HepG2 (cell line): ENCODE results near the gene ARMH4. TPM values are rescaled to one million over a fixed set of nuclear protein-coding genes. Genes with fewer than 3 reads are reported as not detected.

Experiments used
- ATAC-seq: fragments of 200-7000 bp; cut with Tn5 transposase; 3 replicates; pipeline ENCODE4 v1.9.1; 2020; ENCODE audit warnings: mild to moderate bottlenecking, moderate library complexity
- BruUV-seq: library from RNA; stranded (reverse); fragments of 400-500 nt; replicated peaks from 2 replicates; lab custom pipeline; 2021; lab: Mats Ljungman, UMichigan
- CTCF ChIA-PET: fragments of 300-600 bp; formaldehyde crosslinking; extraction: SDS; loops from one replicate; lab custom pipeline; 2021; ENCODE audit warnings: low total read pairs, inconsistent platforms, low intra/inter-chr PET ratio; lab: Yijun Ruan, JAX
- POLR2A ChIA-PET: fragments of 350-600 bp; sonication (Branson Sonifier 250); formaldehyde crosslinking; loops from one replicate; lab custom pipeline; 2020; ENCODE audit warnings: antibody characterized with exemption, inconsistent platforms; lab: Yijun Ruan, JAX
- DNase-seq: peaks from one replicate; pipeline ENCODE4 v3.0.0-alpha.2; 2015; ENCODE audit warnings: low spot score
- FAIRE-seq: peaks from 3 replicates; lab custom pipeline; 2011; peaks lifted over from hg19 to GRCh38; lab: Jason Lieb, UNC
- H2AFZ ChIP-seq: one replicate; pipeline ENCODE4 v1.6.1; 2011; ENCODE audit warnings: low read length, inconsistent platforms
- H3K27ac ChIP-seq: fragments of 300-600 bp; 3 replicates; pipeline ENCODE4 v1.8.0; 2011; ENCODE audit warnings: mixed run types, mild to moderate bottlenecking, mixed read lengths, low read length, inconsistent platforms; ENCODE audit not compliant: insufficient read depth; ENCODE audit errors: extremely low read length
- H3K27me3 ChIP-seq, 2 experiments: fragments of 200-600 bp in 1 of 2; 2 replicates in 1 of 2; 3 replicates in 1 of 2; pipeline versions ENCODE4 v1.6.0 to v1.8.0; 2011; ENCODE audit warnings: low read length in 2 of 2, mild to moderate bottlenecking in 2 of 2, moderate library complexity in 2 of 2, inconsistent platforms in 1 of 2; ENCODE audit not compliant: insufficient read depth in 2 of 2, control insufficient read depth in 1 of 2
- H3K36me3 ChIP-seq, 2 experiments: fragments of 200-600 bp in 1 of 2; replicated peaks in 1 of 2; 2 replicates in 1 of 2; 3 replicates in 1 of 2; pipeline versions ENCODE4 v1.5.1 to v1.8.0; 2011; ENCODE audit warnings: low read length in 2 of 2, inconsistent platforms in 1 of 2; ENCODE audit not compliant: insufficient read depth in 2 of 2, control insufficient read depth in 1 of 2
- H3K4me1 ChIP-seq: 2 replicates; pipeline ENCODE4 v1.5.1; 2012; ENCODE audit warnings: low read length, inconsistent platforms; ENCODE audit not compliant: insufficient read depth
- H3K4me2 ChIP-seq: 2 replicates; pipeline ENCODE4 v1.6.0; 2011; ENCODE audit warnings: low read depth, low read length, inconsistent platforms
- H3K4me3 ChIP-seq, 3 experiments: fragments of 200-600 bp in 1 of 3; sonication (generic), shearing (Covaris generic) in 1 of 3; replicated peaks in 1 of 3; 2 replicates each; pipeline ENCODE4 v1.5.1; 2011 to 2016; ENCODE audit warnings: low read length in 3 of 3, inconsistent platforms in 2 of 3, low read depth in 2 of 3, mild to moderate bottlenecking in 2 of 3, control low read depth in 1 of 3, mixed read lengths in 1 of 3; ENCODE audit not compliant: insufficient read depth in 1 of 3
- H3K79me2 ChIP-seq: one replicate; pipeline ENCODE4 v1.6.1; 2011; ENCODE audit warnings: low read length, inconsistent platforms; ENCODE audit not compliant: insufficient read depth
- H3K9ac ChIP-seq: 2 replicates; pipeline ENCODE4 v1.6.0; 2011; ENCODE audit warnings: mild to moderate bottlenecking, low read depth, low read length, inconsistent platforms; ENCODE audit not compliant: insufficient read depth
- H3K9me3 ChIP-seq: 2 replicates; pipeline ENCODE4 v1.5.1; 2012; ENCODE audit warnings: mild to moderate bottlenecking, low read length
- H4K20me1 ChIP-seq: 2 replicates; pipeline ENCODE4 v1.6.0; 2011; ENCODE audit warnings: inconsistent platforms, mild to moderate bottlenecking, low read length, moderate library complexity; ENCODE audit not compliant: insufficient read depth
- MTF2 ChIP-seq: sonication (generic); formaldehyde crosslinking; IDR thresholded peaks from 2 replicates; pipeline ENCODE4 v1.5.0; 2020; ENCODE audit warnings: missing genetic modification reagents, borderline replicate concordance
- ZNF124 ChIP-seq: sonication (generic); formaldehyde crosslinking; IDR thresholded peaks from 2 replicates; pipeline ENCODE4 v1.4.0; 2020; ENCODE audit warnings: missing genetic modification reagents
- ZNF550 ChIP-seq: sonication (generic); formaldehyde crosslinking; IDR thresholded peaks from 2 replicates; pipeline ENCODE4 v1.4.0; 2020; ENCODE audit warnings: mild to moderate bottlenecking, missing genetic modification reagents, borderline replicate concordance
- ZNF746 ChIP-seq: sonication (generic); formaldehyde crosslinking; IDR thresholded peaks from 2 replicates; pipeline ENCODE4 v1.8.0; 2022; ENCODE audit warnings: mild to moderate bottlenecking, missing genetic modification reagents
- WGBS: methylation state at CpG from one replicate; pipeline ENCODE4 v1.1.6; 2017; ENCODE audit warnings: low lambda C conversion rate; 5-methylcytosine and 5-hydroxymethylcytosine counted together
- in situ Hi-C: cut with HindIII; loops from 2 replicates; pipeline ENCODE4 v1.10.0; 2017; ENCODE audit warnings: low pct_unique_long_range_greater_than_20kb; ENCODE audit not compliant: extremely low pct_ligation_motif_present
- intact Hi-C: fragments of 100-400 bp; cut with micrococcal nuclease; formaldehyde crosslinking; loops from one replicate; pipeline ENCODE4 v1.10.0; 2022; ENCODE audit not compliant: unreplicated experiment
- polyA plus RNA-seq, 8 experiments: library from polyadenylated mRNA; depleted of rRNA in 3 of 8; stranded (reverse) in 7 of 8; unstranded in 1 of 8; fragments of >200 nt; fragmentation: Illumina TruSeq in 4 of 8; extraction: Trizol in 4 of 8; gene quantifications; 2 replicates each; pipeline versions ENCODE4 v1.2.1 to v1.2.3, GENCODE V29; 2011 to 2016; ENCODE audit warnings: low read depth in 4 of 8, missing spikeins in 1 of 8, mixed read lengths in 1 of 8; ENCODE audit not compliant: insufficient read depth in 1 of 8
- total RNA-seq, 5 experiments: library from RNA; depleted of rRNA; stranded (reverse); fragments of >200 nt; fragmentation: Illumina TruSeq; extraction: Trizol; gene quantifications; 2 replicates each; pipeline ENCODE4 v1.2.3, GENCODE V29; 2016; ENCODE audit warnings: low read depth in 1 of 5
- TF ChIP-seq, protein P1 (sequence below): sonication (generic); formaldehyde crosslinking; IDR thresholded peaks from 2 replicates; pipeline ENCODE4 v1.5.0; 2020; ENCODE audit warnings: mild to moderate bottlenecking, missing genetic modification reagents, moderate library complexity
- TF ChIP-seq, protein P2 (sequence below): sonication (generic); formaldehyde crosslinking; IDR thresholded peaks from 2 replicates; pipeline ENCODE4 v1.5.1; 2020; ENCODE audit warnings: mild to moderate bottlenecking, missing genetic modification reagents, moderate library complexity
- TF ChIP-seq, protein P3 (sequence below): sonication (generic); formaldehyde crosslinking; IDR thresholded peaks from 2 replicates; pipeline ENCODE4 v1.8.0; 2022; ENCODE audit warnings: mild to moderate bottlenecking, missing genetic modification reagents
- TF ChIP-seq, protein P4 (sequence below): sonication (generic); formaldehyde crosslinking; IDR thresholded peaks from 2 replicates; pipeline ENCODE4 v1.5.0; 2020; ENCODE audit warnings: missing genetic modification reagents
- TF ChIP-seq, protein P5 (sequence below): sonication (generic); formaldehyde crosslinking; IDR thresholded peaks from 2 replicates; pipeline ENCODE4 v1.5.1; 2020; ENCODE audit warnings: mild to moderate bottlenecking, missing genetic modification reagents

The ARMH4 gene
- total and polyA plus RNA-seq, 2 of the 13 experiments (the other 11 are each of a cell fraction or from before 2014, with no cell fraction given) = 0.02 to 0.18 TPM

DNA sequence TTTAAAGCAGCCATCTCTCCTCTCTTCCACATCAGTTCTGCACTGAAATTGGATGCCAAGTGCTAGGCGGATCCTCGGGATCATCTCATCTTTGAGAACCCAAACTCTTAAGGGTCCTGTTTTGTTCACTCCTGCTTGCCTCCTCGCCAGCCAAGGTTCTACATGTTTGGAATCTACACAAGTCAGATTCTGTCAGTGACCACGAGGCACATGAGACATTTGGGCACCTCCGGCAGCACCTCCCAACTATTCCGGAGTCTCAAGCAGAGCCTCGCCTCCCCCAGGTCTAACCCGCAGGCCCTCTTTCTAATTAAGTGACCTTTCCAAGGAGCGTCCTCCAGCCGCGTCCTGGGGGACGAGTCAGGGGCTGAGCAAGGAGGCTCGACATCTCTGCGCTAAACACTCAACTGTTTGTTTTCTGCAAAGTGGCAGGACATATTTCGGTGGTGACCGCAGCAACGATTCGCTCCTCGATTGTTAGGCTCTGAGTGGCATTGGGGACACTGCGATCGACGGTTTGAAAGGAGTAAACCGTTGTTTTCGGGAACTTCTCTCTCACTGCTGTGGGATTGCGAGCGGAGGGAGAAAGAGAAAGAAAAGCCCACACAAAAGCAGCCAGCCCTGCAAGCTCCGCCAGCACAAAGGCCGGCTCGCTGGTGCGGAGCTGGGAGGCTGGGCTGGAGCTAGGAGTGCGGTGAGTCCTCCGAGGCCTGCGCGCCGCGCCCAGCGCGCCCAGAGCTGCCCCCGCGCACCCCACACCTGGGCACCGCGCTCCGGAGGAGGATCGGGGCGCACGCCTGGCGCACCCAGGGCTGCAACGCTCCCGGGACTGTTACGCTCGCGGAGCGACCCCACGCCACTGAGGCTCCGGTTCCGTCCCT lies 640 bp downstream of the ARMH4 start:
- ATAC-seq (peak; percentile 80), FAIRE-seq (no peak), DNase-seq (peak; percentile 7)
- in situ Hi-C loops = no loop called here
- H3K4me1 ChIP-seq = peaks cover 9% of the 10 kb centered on the region
- CTCF ChIA-PET = no interaction called here
- H3K27ac ChIP-seq = no peak overlapping the region
- H3K4me3 ChIP-seq = peak overlapping the region; percentile 47 to 69 (median 67)
- BruUV-seq = no TSS peak
- peak overlapping the region; percentile 94 for H3K4me2 ChIP-seq
- intact Hi-C loops = no loop called here
- peaks cover 1 to 29% of the 10 kb centered on the region in 2 experiments; a peak in 4 of 5 replicates for H3K27me3 ChIP-seq
- no peaks in the 10 kb centered on the region for H3K9me3 ChIP-seq
- H3K9ac ChIP-seq = peak overlapping the region; percentile 18; the same call in 1 of the 2 replicates
- H3K79me2 ChIP-seq = no peaks in the 10 kb centered on the region
- H2AFZ ChIP-seq = no peak overlapping the region
- no peaks in the 10 kb centered on the region for H3K36me3 ChIP-seq
- WGBS = 10% methylated on average over 13 of the region's 56 CpGs
- no peaks in the 10 kb centered on the region for H4K20me1 ChIP-seq
- POLR2A ChIA-PET = no interaction called here
- TF ChIP-seq, protein P1, sequence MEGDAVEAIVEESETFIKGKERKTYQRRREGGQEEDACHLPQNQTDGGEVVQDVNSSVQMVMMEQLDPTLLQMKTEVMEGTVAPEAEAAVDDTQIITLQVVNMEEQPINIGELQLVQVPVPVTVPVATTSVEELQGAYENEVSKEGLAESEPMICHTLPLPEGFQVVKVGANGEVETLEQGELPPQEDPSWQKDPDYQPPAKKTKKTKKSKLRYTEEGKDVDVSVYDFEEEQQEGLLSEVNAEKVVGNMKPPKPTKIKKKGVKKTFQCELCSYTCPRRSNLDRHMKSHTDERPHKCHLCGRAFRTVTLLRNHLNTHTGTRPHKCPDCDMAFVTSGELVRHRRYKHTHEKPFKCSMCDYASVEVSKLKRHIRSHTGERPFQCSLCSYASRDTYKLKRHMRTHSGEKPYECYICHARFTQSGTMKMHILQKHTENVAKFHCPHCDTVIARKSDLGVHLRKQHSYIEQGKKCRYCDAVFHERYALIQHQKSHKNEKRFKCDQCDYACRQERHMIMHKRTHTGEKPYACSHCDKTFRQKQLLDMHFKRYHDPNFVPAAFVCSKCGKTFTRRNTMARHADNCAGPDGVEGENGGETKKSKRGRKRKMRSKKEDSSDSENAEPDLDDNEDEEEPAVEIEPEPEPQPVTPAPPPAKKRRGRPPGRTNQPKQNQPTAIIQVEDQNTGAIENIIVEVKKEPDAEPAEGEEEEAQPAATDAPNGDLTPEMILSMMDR (CRISPR knock-in tag) = no peak
- TF ChIP-seq MTF2 (CRISPR knock-in tag) (peak; percentile 17; the same call in 1 of the 2 replicates), ZNF550 (CRISPR knock-in tag) (no peak), ZNF124 (CRISPR knock-in tag) (no peak), ZNF746 (CRISPR knock-in tag) (no peak)
- TF ChIP-seq, protein P2, sequence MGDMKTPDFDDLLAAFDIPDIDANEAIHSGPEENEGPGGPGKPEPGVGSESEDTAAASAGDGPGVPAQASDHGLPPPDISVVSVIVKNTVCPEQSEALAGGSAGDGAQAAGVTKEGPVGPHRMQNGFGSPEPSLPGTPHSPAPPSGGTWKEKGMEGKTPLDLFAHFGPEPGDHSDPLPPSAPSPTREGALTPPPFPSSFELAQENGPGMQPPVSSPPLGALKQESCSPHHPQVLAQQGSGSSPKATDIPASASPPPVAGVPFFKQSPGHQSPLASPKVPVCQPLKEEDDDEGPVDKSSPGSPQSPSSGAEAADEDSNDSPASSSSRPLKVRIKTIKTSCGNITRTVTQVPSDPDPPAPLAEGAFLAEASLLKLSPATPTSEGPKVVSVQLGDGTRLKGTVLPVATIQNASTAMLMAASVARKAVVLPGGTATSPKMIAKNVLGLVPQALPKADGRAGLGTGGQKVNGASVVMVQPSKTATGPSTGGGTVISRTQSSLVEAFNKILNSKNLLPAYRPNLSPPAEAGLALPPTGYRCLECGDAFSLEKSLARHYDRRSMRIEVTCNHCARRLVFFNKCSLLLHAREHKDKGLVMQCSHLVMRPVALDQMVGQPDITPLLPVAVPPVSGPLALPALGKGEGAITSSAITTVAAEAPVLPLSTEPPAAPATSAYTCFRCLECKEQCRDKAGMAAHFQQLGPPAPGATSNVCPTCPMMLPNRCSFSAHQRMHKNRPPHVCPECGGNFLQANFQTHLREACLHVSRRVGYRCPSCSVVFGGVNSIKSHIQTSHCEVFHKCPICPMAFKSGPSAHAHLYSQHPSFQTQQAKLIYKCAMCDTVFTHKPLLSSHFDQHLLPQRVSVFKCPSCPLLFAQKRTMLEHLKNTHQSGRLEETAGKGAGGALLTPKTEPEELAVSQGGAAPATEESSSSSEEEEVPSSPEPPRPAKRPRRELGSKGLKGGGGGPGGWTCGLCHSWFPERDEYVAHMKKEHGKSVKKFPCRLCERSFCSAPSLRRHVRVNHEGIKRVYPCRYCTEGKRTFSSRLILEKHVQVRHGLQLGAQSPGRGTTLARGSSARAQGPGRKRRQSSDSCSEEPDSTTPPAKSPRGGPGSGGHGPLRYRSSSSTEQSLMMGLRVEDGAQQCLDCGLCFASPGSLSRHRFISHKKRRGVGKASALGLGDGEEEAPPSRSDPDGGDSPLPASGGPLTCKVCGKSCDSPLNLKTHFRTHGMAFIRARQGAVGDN (CRISPR knock-in tag) = peak; percentile 50; the same call in 1 of the 2 replicates
- TF ChIP-seq, protein P3, sequence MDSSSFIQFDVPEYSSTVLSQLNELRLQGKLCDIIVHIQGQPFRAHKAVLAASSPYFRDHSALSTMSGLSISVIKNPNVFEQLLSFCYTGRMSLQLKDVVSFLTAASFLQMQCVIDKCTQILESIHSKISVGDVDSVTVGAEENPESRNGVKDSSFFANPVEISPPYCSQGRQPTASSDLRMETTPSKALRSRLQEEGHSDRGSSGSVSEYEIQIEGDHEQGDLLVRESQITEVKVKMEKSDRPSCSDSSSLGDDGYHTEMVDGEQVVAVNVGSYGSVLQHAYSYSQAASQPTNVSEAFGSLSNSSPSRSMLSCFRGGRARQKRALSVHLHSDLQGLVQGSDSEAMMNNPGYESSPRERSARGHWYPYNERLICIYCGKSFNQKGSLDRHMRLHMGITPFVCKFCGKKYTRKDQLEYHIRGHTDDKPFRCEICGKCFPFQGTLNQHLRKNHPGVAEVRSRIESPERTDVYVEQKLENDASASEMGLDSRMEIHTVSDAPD (CRISPR knock-in tag) = no peak
- TF ChIP-seq, protein P4, sequence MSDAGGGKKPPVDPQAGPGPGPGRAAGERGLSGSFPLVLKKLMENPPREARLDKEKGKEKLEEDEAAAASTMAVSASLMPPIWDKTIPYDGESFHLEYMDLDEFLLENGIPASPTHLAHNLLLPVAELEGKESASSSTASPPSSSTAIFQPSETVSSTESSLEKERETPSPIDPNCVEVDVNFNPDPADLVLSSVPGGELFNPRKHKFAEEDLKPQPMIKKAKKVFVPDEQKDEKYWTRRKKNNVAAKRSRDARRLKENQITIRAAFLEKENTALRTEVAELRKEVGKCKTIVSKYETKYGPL (CRISPR knock-in tag) = no peak
- TF ChIP-seq, protein P5, sequence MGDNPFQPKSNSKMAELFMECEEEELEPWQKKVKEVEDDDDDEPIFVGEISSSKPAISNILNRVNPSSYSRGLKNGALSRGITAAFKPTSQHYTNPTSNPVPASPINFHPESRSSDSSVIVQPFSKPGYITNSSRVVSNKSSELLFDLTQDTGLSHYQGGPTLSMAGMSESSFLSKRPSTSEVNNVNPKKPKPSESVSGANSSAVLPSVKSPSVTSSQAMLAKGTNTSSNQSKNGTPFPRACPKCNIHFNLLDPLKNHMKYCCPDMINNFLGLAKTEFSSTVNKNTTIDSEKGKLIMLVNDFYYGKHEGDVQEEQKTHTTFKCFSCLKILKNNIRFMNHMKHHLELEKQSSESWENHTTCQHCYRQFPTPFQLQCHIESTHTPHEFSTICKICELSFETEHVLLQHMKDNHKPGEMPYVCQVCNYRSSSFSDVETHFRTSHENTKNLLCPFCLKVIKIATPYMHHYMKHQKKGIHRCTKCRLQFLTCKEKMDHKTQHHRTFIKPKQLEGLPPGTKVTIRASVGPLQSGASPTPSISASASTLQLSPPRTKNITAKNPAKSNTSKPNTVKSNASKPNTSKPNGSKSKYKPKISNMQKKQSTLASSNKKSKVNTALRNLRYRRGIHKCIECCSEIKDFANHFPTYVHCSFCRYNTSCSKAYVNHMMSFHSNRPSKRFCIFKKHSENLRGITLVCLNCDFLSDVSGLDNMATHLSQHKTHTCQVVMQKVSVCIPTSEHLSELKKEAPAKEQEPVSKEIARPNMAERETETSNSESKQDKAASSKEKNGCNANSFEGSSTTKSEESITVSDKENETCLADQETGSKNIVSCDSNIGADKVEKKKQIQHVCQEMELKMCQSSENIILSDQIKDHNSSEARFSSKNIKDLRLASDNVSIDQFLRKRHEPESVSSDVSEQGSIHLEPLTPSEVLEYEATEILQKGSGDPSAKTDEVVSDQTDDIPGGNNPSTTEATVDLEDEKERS = no peak
